Left cardiac atrium (tissue), 4 donors: ENCODE measurements around the gene PIAS1. TPM values are rescaled to one million over a fixed set of nuclear protein-coding genes. Genes with fewer than 3 reads are reported as not detected.
A peak's percentile ranks its signal among the peaks of the same experiment; 100 is the strongest.
"Not testable (repeated sequence)": the region's sequence is repeated elsewhere in the genome, so short reads cannot be mapped to it uniquely, and the experiment has no call there.

ENCODE experiments used
- ATAC-seq, 2 donors: fragments of 200-7000 bp; cut with Tn5 transposase; one replicate each; pipeline ENCODE4 v1.9.1; 2020; ENCODE audit warnings: mild to moderate bottlenecking in 2 of 2, moderate library complexity in 2 of 2
- DNase-seq: peaks from one replicate; pipeline ENCODE4 v3.0.0-alpha.2; 2020
- intact Hi-C, 2 donors: fragments of 100-400 bp; cut with DNase I; formaldehyde crosslinking; loops; one replicate each; pipeline versions ENCODE4 v1.14.1 to v1.15.1; 2022 to 2023
- long read RNA-seq: library from polyadenylated mRNA; unstranded; transcript quantifications from one replicate; pipeline ENCODE4 v2.0.0, GENCODE V29; 2021
- total RNA-seq, 2 donors: library from RNA; stranded (reverse); fragmentation: NEBNext Ultra II Directional; extraction: Animal tissue kit (Norgen Biotek cat#: 25700); gene quantifications; one replicate each; pipeline ENCODE4 v1.2.1, GENCODE V29; 2021
- donor health status: DM: no; HTN: yes; CAD: no.
- donor health status: DM: no; HTN: yes; CAD: no; lungs with severe emphysema.
- donor health status: DM: yes; HTN: yes; CAD: no.
- donor health status: Dilated cardiomyopathy.

PIAS1 gene
- 10 to 100 TPM; 27.1 to 31.7 TPM for total RNA-seq
- long read RNA-seq, full-length matches to known transcripts = 16 of 19 reads
- long read RNA-seq, partial matches to known transcripts = 2 of 19 reads
- long read RNA-seq, other reads (novel, unspliced or antisense) = 1 of 19 reads

- peak; percentile 99 for ATAC-seq
- intact Hi-C loops = loop anchor here (5.0 to 10.0 kb wide), 2 partner anchors 169 to 187 kb away; no protein-coding TSS in a partner anchor
- peak; percentile 96 for DNase-seq
Observed at GRCh38 chr15:68053701-68054627, at the start of gene PIAS1. TSS of gene PIAS1 (plus strand) at chr15:68054315. CDS start at chr15:68054327, 12 bp downstream.

GRCh38 chr15:68007642-68008041, 46.5 kb upstream of the PIAS1 start:
- intact Hi-C loops, ATAC-seq, DNase-seq: not testable (repeated sequence)

- ATAC-seq = no peak
- DNase-seq = no peak
- intact Hi-C loops = no loop called here
Observed at GRCh38 chr15:68010361-68011153, 43.6 kb upstream of the PIAS1 start.

- intact Hi-C loops = no loop called here
- ATAC-seq (no peak), DNase-seq (no peak)
Observed at GRCh38 chr15:68012911-68013310, 41.2 kb upstream of the PIAS1 start.

- DNase-seq (no peak), ATAC-seq (no peak)
- intact Hi-C loops = no loop called here
Observed at GRCh38 chr15:68014219-68014618, 39.9 kb upstream of the PIAS1 start.

GRCh38 chr15:68015244-68015643, 38.9 kb upstream of the PIAS1 start:
- DNase-seq (no peak), ATAC-seq (no peak)
- intact Hi-C loops = no loop called here

GRCh38 chr15:68017201-68017600, 36.9 kb upstream of the PIAS1 start:
- intact Hi-C loops = no loop called here
- ATAC-seq = no peak
- no peak for DNase-seq

- ATAC-seq = no peak
- intact Hi-C loops = no loop called here
- no peak for DNase-seq
Observed at GRCh38 chr15:68018797-68019444, 35.2 kb upstream of the PIAS1 start.

- ATAC-seq = no peak
- intact Hi-C loops = no loop called here
- no peak for DNase-seq
Observed at GRCh38 chr15:68019814-68020525, 34.1 kb upstream of the PIAS1 start.

- DNase-seq (no peak), ATAC-seq (no peak)
- intact Hi-C loops = no loop called here
Observed at GRCh38 chr15:68020685-68021084, 33.4 kb upstream of the PIAS1 start.

GRCh38 chr15:68022061-68022460, 32.1 kb upstream of the PIAS1 start:
- intact Hi-C loops = no loop called here
- ATAC-seq (peak; percentile 53 to 82), DNase-seq (peak; percentile 53)

- no peak for ATAC-seq
- no peak for DNase-seq
- intact Hi-C loops = no loop called here
Observed at GRCh38 chr15:68023307-68024101, 30.6 kb upstream of the PIAS1 start.

- ATAC-seq (peak in 1 of 2 donors; percentile 53), DNase-seq (no peak)
- intact Hi-C loops = no loop called here
Observed at GRCh38 chr15:68025835-68026424, 28.2 kb upstream of the PIAS1 start.

GRCh38 chr15:68027388-68027787, 26.7 kb upstream of the PIAS1 start:
- intact Hi-C loops = no loop called here
- no peak for DNase-seq

GRCh38 chr15:68028137-68028887, 25.8 kb upstream of the PIAS1 start:
- intact Hi-C loops = no loop called here
- ATAC-seq (no peak), DNase-seq (no peak)

More at GRCh38 chr15:68027388-68027787, 26.7 kb upstream of the PIAS1 start:
- ATAC-seq = no peak

GRCh38 chr15:68028888-68029207, 25.3 kb upstream of the PIAS1 start:
- intact Hi-C loops = no loop called here
- ATAC-seq (no peak), DNase-seq (no peak)

GRCh38 chr15:68029959-68030358, 24.2 kb upstream of the PIAS1 start:
- intact Hi-C loops = no loop called here
- ATAC-seq = no peak

More at GRCh38 chr15:68029959-68030358, 24.2 kb upstream of the PIAS1 start:
- no peak for DNase-seq
